Endothelial cell of umbilical vein (primary cell): Measurements from ENCODE around the gene GALNT8. TPM values are rescaled to one million over a fixed set of nuclear protein-coding genes. Genes with fewer than 3 reads are reported as not detected.
"Not testable (repeated sequence)": the region's sequence is repeated elsewhere in the genome, so short reads cannot be mapped to it uniquely, and the experiment has no call there.

Source experiments
- BruUV-seq: library from RNA; stranded (reverse); fragments of 400-500 nt; replicated peaks from 2 replicates; lab custom pipeline; 2021; lab: Mats Ljungman, UMichigan
- CTCF ChIA-PET: fragments of 300-600, 350-600 bp; sonication (Branson Sonifier 250); formaldehyde crosslinking; loops from one replicate; lab custom pipeline; 2021; ENCODE audit warnings: antibody characterized with exemption, inconsistent platforms; lab: Charles Lee
- POLR2A ChIA-PET: fragments of 300-600, 350-600 bp; sonication (Branson Sonifier 250); formaldehyde crosslinking; loops from one replicate; lab custom pipeline; 2021; ENCODE audit warnings: antibody characterized with exemption, inconsistent platforms; lab: Charles Lee
- DNase-seq: peaks from one replicate; pipeline ENCODE4 v3.0.0-alpha.2; 2011; ENCODE audit warnings: low read depth, low spot score
- FAIRE-seq: peaks from 2 replicates; lab custom pipeline; 2011; peaks lifted over from hg19 to GRCh38; lab: Jason Lieb, UNC
- H2AFZ ChIP-seq: 2 replicates; pipeline ENCODE4 v1.6.0; 2012; ENCODE audit warnings: low read depth, low read length, control low read depth, inconsistent platforms
- H3K27ac ChIP-seq: 2 replicates; pipeline ENCODE4 v1.5.1; 2011; ENCODE audit warnings: low read depth, mild to moderate bottlenecking, control low read depth, low read length, moderate library complexity; ENCODE audit not compliant: insufficient read depth
- H3K27me3 ChIP-seq, 2 experiments: 2 replicates each; pipeline versions ENCODE4 v1.6.0 to v1.6.1; 2011; ENCODE audit warnings: low read length in 2 of 2, mixed read lengths in 1 of 2; ENCODE audit not compliant: control insufficient read depth in 2 of 2, insufficient read depth in 2 of 2
- H3K36me3 ChIP-seq, 2 experiments: 2 replicates in 1 of 2; 3 replicates in 1 of 2; pipeline ENCODE4 v1.5.1; 2011; ENCODE audit warnings: low read length in 2 of 2, mild to moderate bottlenecking in 1 of 2, moderate library complexity in 1 of 2; ENCODE audit not compliant: control insufficient read depth in 2 of 2, insufficient read depth in 2 of 2; ENCODE audit errors: extremely low read depth in 1 of 2
- H3K4me1 ChIP-seq: 3 replicates; pipeline ENCODE4 v1.5.1; 2011; ENCODE audit warnings: mild to moderate bottlenecking, low read length; ENCODE audit not compliant: control insufficient read depth, insufficient read depth; ENCODE audit errors: extremely low read depth
- H3K4me2 ChIP-seq: 2 replicates; pipeline ENCODE4 v1.6.1; 2011; ENCODE audit warnings: low read length, control low read depth, mixed read lengths; ENCODE audit not compliant: insufficient read depth
- H3K4me3 ChIP-seq, 3 experiments: fragments of 200-600 bp in 1 of 3; sonication (generic), shearing (Covaris generic) in 1 of 3; replicated peaks in 1 of 3; 2 replicates each; pipeline ENCODE4 v1.5.1; 2011 to 2016; ENCODE audit warnings: control low read depth in 3 of 3, low read length in 3 of 3, mild to moderate bottlenecking in 2 of 3, inconsistent platforms in 1 of 3, low read depth in 1 of 3, moderate library complexity in 1 of 3; ENCODE audit not compliant: insufficient read depth in 1 of 3
- H3K79me2 ChIP-seq: 2 replicates; pipeline ENCODE4 v1.6.0; 2012; ENCODE audit warnings: low read length, inconsistent platforms; ENCODE audit not compliant: control insufficient read depth, insufficient read depth
- H3K9ac ChIP-seq: replicated peaks from 2 replicates; pipeline ENCODE3; 2011; ENCODE audit warnings: low read length, control low read depth; ENCODE audit not compliant: insufficient read depth; ENCODE audit errors: extremely low read depth
- H3K9me1 ChIP-seq: replicated peaks from 3 replicates; pipeline ENCODE4 v1.6.0; 2011; ENCODE audit warnings: mild to moderate bottlenecking, low read length; ENCODE audit not compliant: control insufficient read depth, insufficient read depth; ENCODE audit errors: extremely low read depth
- H3K9me3 ChIP-seq: replicated peaks from 2 replicates; pipeline ENCODE4 v1.5.1; 2012; ENCODE audit warnings: low read length, inconsistent platforms; ENCODE audit not compliant: control insufficient read depth, insufficient read depth
- H4K20me1 ChIP-seq: replicated peaks from 2 replicates; pipeline ENCODE3; 2011; ENCODE audit warnings: mild to moderate bottlenecking, low read length; ENCODE audit not compliant: control insufficient read depth, insufficient read depth; ENCODE audit errors: extremely low read depth
- EZH2 ChIP-seq: IDR thresholded peaks from 2 replicates; pipeline ENCODE4 v1.6.1; 2012; ENCODE audit warnings: borderline replicate concordance, low read depth, mild to moderate bottlenecking, moderate library complexity, low read length, inconsistent platforms; ENCODE audit not compliant: severe bottlenecking
- FOS ChIP-seq: IDR thresholded peaks from 2 replicates; pipeline ENCODE4 v1.6.1; 2011; ENCODE audit warnings: mild to moderate bottlenecking, low read length, moderate library complexity, borderline replicate concordance; ENCODE audit not compliant: insufficient read depth
- GATA2 ChIP-seq: IDR thresholded peaks from 2 replicates; pipeline ENCODE4 v1.7.0; 2011; ENCODE audit warnings: low read depth, mild to moderate bottlenecking, moderate library complexity, mixed read lengths, low read length; ENCODE audit not compliant: insufficient read length, insufficient read depth
- JUN ChIP-seq: IDR thresholded peaks from 2 replicates; pipeline ENCODE4 v1.6.1; 2011; ENCODE audit warnings: borderline replicate concordance, low read depth; ENCODE audit not compliant: insufficient read length, insufficient read depth
- MYC ChIP-seq: IDR thresholded peaks from one replicate; pipeline ENCODE4 v1.6.1; 2011; ENCODE audit warnings: mild to moderate bottlenecking, low read depth, low read length
- POLR2A ChIP-seq: IDR thresholded peaks from 2 replicates; pipeline ENCODE4 v1.6.1; 2012; ENCODE audit warnings: low read depth, mild to moderate bottlenecking, control low read depth, low read length
- POLR2AphosphoS5 ChIP-seq: IDR thresholded peaks from 2 replicates; pipeline ENCODE4 v1.6.1; 2012; ENCODE audit warnings: low read depth, mild to moderate bottlenecking, control low read depth, low read length, moderate library complexity; ENCODE audit not compliant: insufficient read depth
- dilution Hi-C: fragments of 300-500 bp; cut with MboI; formaldehyde crosslinking; loops from one replicate; pipeline ENCODE4 v1.15.0; 2019; ENCODE audit warnings: low sequenced_read_pairs; ENCODE audit not compliant: extremely low pct_ligation_motif_present
- intact Hi-C: fragments of 100-400 bp; cut with micrococcal nuclease; formaldehyde crosslinking; loops from one replicate; pipeline ENCODE4 v1.10.0; 2022
- polyA plus RNA-seq, 4 experiments: library from polyadenylated mRNA; depleted of rRNA in 3 of 4; stranded (reverse) in 3 of 4; unstranded in 1 of 4; fragments of >200 nt; gene quantifications; 2 replicates each; pipeline versions ENCODE4 v1.2.1 to v1.2.3, GENCODE V29; 2011 to 2012; ENCODE audit warnings: missing spikeins in 1 of 4
- total RNA-seq: library from RNA; stranded (reverse); gene quantifications from 2 replicates; pipeline ENCODE4 v1.2.3, GENCODE V29; 2021
- TF ChIP-seq, protein P1 (sequence below): IDR thresholded peaks from 2 replicates; pipeline ENCODE4 v1.6.1; 2011; ENCODE audit not compliant: insufficient read depth, insufficient read length
- TF ChIP-seq, protein P2 (sequence below), 2 donors: IDR thresholded peaks; 1 replicate in 1 of 2; 2 replicates in 1 of 2; pipeline ENCODE4 v1.5.1; 2011; ENCODE audit warnings: low read length in 2 of 2, mild to moderate bottlenecking in 2 of 2, moderate library complexity in 2 of 2, control low read depth in 1 of 2, inconsistent platforms in 1 of 2, low read depth in 1 of 2; ENCODE audit not compliant: insufficient read depth in 1 of 2; ENCODE audit errors: extremely low read depth in 1 of 2

The GALNT8 gene
- total and polyA plus RNA-seq, 2 donors (not counting 3 experiments of a cell fraction or from before 2014, with no cell fraction given): 0.03 to 0.09 TPM

DNA sequence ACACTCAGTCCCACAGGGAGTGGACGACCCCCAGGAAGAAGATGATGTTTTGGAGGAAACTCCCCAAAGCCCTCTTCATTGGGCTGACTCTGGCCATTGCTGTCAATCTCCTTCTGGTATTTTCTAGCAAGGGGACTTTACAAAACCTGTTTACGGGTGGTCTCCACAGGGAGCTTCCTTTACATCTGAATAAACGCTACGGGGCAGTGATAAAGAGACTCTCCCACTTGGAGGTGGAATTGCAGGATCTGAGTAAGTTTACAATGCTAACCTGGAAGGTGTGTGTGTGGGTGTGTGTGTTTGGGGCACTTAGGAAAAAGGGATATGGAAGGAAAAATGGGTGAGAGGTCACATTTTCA, 416 bp downstream of the GALNT8 start:
- H4K20me1 ChIP-seq: no peaks in the 10 kb centered on the region
- no peak for DNase-seq
- ChIA-PET POLR2A (no interaction called here), CTCF (interaction anchor here (1.0 to 1.7 kb wide), 2 partner anchors 9 to 38 kb away, joined by 3 to 4 read pairs; no protein-coding TSS in a partner anchor)
- no peak for FAIRE-seq
- no peak overlapping the region for H3K27ac ChIP-seq
- no peaks in the 10 kb centered on the region for H3K36me3 ChIP-seq
- H3K4me2 ChIP-seq: no peak overlapping the region
- dilution Hi-C loops (no loop called here), intact Hi-C loops (no loop called here)
- H3K4me1 ChIP-seq: peaks cover 3% of the 10 kb centered on the region
- no peaks in the 10 kb centered on the region for H3K9me3 ChIP-seq
- no peaks in the 10 kb centered on the region for H3K9me1 ChIP-seq
- H3K9ac ChIP-seq: no peak overlapping the region
- H2AFZ ChIP-seq: no peak overlapping the region
- H3K27me3 ChIP-seq: peaks cover 5 to 14% of the 10 kb centered on the region in 2 experiments
- no TSS peak for BruUV-seq
- H3K79me2 ChIP-seq: no peaks in the 10 kb centered on the region
- no peak overlapping the region for H3K4me3 ChIP-seq
- TF ChIP-seq, protein P1, sequence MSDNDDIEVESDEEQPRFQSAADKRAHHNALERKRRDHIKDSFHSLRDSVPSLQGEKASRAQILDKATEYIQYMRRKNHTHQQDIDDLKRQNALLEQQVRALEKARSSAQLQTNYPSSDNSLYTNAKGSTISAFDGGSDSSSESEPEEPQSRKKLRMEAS: no peak
- TF ChIP-seq MYC (no peak), POLR2A (no peak), EZH2 (no peak), FOS (no peak), POLR2AphosphoS5 (no peak), GATA2 (no peak), JUN (no peak)
- TF ChIP-seq, protein P2, sequence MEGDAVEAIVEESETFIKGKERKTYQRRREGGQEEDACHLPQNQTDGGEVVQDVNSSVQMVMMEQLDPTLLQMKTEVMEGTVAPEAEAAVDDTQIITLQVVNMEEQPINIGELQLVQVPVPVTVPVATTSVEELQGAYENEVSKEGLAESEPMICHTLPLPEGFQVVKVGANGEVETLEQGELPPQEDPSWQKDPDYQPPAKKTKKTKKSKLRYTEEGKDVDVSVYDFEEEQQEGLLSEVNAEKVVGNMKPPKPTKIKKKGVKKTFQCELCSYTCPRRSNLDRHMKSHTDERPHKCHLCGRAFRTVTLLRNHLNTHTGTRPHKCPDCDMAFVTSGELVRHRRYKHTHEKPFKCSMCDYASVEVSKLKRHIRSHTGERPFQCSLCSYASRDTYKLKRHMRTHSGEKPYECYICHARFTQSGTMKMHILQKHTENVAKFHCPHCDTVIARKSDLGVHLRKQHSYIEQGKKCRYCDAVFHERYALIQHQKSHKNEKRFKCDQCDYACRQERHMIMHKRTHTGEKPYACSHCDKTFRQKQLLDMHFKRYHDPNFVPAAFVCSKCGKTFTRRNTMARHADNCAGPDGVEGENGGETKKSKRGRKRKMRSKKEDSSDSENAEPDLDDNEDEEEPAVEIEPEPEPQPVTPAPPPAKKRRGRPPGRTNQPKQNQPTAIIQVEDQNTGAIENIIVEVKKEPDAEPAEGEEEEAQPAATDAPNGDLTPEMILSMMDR (IDR thresholded peaks at IDR 0.05; ENCODE audit: extremely low read depth in 1 of 2, insufficient read depth in 1 of 2, low read depth in 1 of 2, low read length in 2 of 2): no peak

DNA sequence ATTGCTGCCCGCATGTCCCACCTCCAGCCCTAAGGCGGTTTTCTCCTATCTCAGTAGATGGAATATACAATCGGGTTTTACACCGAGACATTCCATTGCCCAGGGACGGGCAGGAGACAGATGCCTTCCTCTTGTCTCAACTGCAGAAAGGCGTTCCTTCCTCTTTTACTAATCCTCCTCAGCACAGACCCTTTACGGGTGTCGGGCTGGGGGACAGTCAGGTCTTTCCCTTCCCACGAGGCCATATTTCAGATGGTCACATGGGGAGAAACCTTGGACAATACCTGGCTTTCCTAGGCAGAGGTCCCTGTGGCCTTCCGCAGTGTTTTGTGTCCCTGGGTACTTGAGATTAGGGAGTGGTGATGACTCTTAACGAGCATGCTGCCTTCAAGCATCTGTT, 1.4 kb downstream of the GALNT8 start:
- CTCF ChIA-PET, H3K36me3 ChIP-seq, POLR2A ChIA-PET, H3K9ac ChIP-seq, intact Hi-C loops, DNase-seq, H3K4me1 ChIP-seq, BruUV-seq, FAIRE-seq, H3K9me3 ChIP-seq, H3K4me2 ChIP-seq, H4K20me1 ChIP-seq, H2AFZ ChIP-seq, H3K4me3 ChIP-seq, H3K79me2 ChIP-seq, H3K9me1 ChIP-seq, dilution Hi-C loops, H3K27ac ChIP-seq: not testable (repeated sequence)
- H3K27me3 ChIP-seq: peaks cover 5 to 14% of the 10 kb centered on the region in 2 experiments
